GM18505 (cell line): ENCODE measurements around the gene SRP68.

ENCODE experiments used
- ATAC-seq: cut with Tn5 transposase; IDR thresholded peaks from one replicate; pipeline ENCODE4 v1.9.1; 2021; ENCODE audit not compliant: unreplicated experiment
- POLR2A ChIP-seq: IDR thresholded peaks from 4 replicates; pipeline ENCODE4 v1.6.1; 2011; ENCODE audit warnings: borderline replicate concordance; ENCODE audit not compliant: insufficient read depth, insufficient read length; ENCODE audit errors: extremely low read depth

SRP68 gene

DNA sequence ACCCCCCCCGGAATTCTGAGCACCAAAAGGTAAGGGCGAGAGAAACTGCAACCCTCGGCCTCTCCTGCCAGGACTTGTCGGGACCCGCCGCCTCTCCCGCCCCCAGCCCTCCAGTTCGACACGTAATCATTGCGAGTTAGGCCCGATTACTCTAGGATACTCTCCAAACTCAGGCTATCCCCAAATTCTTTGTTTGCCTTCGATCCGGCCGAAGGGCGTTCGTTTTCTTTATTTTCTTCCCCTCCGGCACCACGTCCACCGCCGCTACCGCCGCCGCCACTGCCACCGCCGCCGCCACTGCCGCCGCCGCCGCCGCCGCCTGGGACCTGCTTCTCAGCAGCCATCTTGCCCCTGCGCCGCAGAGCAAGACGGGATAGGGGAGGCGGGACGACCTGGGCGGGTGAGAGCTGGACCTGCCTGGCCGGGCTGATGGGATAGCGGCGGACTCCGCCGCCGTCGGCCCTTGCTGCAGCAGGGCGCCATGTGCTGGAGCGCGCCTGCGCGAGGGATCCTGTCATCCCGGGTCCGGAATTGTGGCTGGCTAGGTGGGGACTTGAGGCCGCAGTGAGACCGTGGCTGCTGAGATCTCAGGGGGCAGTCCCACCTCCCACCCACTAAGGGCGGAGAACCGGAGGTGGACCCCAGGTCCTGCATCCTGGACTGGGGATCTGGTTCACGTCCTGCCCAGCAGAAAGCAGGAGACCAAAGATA is at the start of gene SRP68:
Gene SRP68, minus strand, starts transcription at position 370 of the 711 bp plus-strand sequence. Its CDS starts 26 bp downstream, at position 344.
- TF ChIP-seq POLR2A: peak; percentile 89
- ATAC-seq: peak; percentile 82

DNA sequence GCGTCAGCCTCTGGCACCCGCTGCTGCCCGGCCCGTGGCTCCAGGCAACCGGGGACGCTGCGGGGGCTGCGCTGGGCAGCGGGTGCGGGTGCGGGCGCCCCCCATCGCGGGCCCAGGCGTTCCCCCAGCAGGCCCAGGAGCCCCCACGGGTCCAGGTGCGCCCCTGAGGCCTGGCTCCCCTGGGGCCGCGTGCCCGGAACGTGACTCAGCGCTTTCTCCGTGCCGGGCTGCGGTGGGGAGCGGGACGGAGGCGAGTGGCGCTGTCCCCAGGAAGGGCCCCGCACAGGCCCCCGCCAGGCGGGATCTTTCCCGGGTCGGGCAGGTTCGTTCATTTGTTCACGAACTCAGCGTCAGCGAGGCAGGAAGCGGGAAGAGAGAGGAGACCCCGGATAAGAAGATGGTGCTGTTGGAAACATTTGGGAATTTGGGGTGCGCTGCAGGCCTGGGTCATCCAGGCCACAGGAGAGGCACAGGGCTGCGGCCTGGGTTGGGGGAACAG is 49.7 kb upstream of the SRP68 start:
- no peak for ATAC-seq
- TF ChIP-seq POLR2A: no peak

DNA sequence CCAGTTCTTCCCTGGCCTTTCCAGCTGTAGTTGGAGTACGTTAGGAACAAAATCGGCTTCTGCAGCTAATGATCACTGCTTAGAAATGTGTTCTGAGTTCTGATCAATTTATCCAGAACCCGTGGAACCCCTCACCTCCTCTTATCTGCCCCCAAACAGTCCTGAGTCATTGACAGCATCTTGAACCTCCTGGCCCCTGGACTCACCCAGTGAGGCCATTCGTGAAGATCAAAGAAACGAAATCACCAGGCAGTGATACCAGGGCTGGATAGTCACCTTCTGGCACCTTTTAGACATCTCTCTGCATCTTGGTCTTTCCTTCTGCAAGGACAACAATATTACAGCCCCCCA is 48.3 kb upstream of the SRP68 start:
- no peak for ATAC-seq
- TF ChIP-seq POLR2A: no peak

DNA sequence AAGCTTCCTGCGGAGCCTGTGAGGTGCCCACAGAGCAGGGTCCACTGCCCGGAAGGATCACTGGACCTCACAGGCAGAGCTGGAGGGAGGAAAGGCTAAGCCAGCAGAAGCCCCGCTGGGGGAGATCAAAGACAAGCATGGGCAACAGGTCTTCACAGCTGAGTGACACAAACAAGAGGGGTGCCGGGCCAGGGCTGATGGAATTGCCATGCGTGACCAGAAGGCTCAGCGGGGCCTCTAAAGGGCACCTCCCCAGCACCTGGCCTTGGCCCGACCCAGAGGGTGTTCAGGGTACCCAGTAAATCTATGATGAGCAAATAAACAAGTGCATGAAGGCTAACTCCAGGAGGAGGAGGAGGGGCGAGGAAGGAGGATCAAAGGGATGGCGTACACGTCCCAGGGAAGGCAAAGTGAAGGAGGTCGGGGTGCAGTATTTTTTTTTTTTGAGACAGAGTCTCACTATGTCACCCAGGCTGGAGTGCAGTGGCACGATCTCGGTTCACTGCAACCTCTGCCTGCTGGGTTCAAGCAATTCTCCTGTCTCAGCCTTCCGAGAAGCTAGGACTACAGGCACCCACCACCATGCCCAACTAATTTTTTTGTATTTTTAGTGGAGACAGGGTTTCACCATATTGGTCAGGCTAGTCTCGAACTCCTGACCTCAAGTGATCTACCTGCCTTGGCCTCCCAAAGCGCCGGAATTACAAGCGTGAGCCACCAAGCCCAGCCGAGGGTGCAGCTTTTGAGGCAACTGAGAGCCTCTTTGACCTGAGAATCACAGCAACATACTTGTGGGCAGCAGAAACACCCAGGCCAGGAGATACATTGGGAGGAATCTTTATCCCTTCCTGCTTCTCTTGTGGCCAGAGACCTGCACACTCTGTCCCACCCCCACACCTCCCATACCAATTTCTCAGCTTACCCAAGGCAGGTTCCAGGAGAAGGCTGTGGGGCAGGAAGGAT is 47.4 kb upstream of the SRP68 start:
- TF ChIP-seq POLR2A: no peak
- ATAC-seq: no peak

DNA sequence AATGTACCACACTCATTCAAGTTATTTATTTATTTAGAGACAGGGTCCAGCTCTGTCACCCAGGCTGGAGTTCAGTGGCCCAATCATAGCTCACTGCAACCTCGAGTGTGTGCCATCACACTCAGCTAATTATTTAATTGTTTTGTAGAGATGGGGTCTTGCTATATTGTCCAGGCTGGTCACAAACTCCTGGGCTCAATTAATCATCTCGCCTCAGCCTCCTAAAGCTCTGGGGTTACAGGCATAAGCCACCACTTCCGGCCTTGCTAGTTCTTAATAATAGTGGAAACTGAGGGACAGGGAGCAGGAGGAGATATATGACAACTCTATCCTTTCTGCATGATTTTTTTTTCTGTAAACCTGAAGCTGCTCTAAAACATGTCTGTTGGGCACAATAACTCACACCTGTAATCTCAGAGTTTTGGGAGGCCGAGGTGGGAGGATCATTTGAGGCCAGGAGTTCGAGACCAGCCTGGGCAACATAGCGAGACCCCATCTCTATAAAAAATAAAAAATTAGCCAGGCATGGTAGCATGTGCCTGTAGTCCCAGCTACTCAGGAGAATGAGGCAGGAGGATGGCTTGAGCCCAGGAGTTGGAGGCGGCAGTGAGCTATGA is 42.9 kb upstream of the SRP68 start:
- ATAC-seq: no peak
- no peak for TF ChIP-seq POLR2A

DNA sequence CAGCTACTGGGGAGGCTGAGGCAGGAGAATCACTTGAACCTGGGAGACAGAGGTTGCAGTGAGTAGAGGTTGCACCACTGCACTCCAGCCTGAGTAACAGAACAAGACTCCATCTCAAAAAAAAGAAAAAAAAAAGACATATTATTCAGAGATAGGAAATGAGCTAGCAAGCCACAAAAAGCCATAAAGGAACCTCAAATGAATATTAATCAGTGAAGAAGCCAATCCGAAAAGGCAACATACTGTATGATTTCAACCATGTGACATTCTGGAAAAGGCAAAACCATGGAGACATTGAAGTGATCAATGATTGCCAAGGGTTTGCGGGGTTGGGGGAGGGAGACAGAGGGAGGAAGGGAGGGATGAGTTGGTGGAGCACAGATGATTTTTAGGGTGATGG is 39.6 kb upstream of the SRP68 start:
- no peak for ATAC-seq
- TF ChIP-seq POLR2A: no peak

DNA sequence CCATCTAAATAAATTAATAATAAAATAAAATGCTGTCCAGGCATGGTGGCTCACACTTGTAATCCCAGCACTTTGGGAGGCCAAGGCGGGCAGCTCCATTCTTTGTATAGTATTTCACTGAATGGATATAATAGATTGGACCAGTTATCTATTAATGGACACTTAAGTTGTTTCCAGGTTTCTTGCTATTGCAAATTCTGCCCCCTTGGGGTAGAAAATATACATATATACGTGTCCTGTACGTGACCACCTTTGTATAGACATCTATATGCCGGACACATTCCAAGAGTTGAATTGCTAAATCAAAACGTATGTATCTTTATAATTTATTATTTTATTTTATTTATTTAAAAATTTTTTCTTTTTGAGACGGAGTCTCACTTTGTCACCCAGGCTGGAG is 35.2 kb upstream of the SRP68 start:
- no peak for ATAC-seq
- no peak for TF ChIP-seq POLR2A

DNA sequence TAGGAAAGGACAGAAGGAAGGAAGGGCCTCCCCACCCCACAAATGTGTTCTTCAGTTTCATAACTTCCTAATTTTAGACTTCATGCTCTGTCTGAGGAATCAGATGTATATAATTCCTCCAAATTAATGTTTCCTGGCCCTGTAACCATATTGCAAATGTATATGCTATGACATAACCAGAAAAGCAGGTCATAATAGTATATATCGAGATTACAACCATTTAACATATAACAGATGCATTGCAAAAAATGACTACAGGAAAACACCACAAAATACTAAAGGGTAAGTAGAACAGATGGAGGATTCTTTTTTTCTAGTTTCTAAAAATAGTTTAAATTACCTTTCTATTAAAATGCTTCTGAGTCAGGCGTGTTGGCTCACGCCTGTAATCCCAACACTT is 34.4 kb upstream of the SRP68 start:
- ATAC-seq: no peak
- TF ChIP-seq POLR2A: no peak

DNA sequence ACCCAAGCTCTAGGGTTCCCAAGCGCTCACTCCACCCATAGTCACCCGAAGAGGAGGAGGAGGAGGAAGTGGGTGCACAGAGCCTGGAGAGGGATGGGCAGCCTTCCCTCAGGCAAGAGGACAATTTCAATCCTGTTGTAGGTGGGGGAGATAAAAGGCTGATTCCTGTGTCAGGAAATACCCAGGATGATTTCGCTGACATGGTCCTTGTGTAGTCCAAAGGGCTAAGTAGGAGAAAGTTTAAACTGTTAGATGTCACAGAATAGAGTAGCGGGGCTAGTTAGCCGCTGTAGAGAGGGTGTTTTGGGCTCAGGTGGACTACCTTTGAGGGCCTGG is 32.5 kb upstream of the SRP68 start:
- no peak for TF ChIP-seq POLR2A
- ATAC-seq: no peak

DNA sequence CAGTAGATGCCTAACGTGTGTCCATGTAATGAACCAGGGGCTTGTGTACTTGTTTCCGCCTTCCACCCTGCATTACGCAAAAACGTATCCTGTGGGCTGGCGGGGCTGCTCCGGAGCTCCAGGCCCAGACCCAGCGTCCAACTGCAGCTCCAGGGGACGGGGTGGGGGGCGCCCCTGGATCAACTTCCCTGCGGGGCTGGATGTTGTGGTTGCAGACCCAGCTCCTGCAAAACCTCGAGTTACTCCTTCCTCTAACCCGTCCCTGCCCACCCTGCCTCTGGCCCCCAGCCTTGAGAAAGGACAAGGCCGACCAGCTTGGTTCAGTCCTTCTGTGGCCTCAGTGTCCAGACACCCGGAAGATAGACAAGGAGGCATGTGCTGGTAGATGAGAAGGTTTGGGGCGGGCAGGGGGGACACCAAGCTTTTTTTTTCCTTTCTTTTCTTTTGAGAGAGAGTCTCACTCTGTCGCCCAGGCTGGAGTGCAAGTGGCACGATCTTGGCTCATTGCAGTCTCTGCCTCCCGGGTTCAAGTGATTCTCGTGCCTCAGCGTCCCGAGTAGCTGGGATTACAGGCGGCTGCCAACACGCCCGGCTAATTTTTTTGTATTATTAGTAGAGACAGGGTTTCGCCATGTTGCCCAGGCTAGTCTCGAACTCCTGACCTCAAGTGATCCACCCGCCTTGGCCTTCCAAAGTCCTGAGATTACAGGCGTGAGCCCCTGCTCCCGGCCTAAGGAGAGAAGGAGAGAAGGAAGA is 32.0 kb upstream of the SRP68 start:
- TF ChIP-seq POLR2A: no peak
- no peak for ATAC-seq

DNA sequence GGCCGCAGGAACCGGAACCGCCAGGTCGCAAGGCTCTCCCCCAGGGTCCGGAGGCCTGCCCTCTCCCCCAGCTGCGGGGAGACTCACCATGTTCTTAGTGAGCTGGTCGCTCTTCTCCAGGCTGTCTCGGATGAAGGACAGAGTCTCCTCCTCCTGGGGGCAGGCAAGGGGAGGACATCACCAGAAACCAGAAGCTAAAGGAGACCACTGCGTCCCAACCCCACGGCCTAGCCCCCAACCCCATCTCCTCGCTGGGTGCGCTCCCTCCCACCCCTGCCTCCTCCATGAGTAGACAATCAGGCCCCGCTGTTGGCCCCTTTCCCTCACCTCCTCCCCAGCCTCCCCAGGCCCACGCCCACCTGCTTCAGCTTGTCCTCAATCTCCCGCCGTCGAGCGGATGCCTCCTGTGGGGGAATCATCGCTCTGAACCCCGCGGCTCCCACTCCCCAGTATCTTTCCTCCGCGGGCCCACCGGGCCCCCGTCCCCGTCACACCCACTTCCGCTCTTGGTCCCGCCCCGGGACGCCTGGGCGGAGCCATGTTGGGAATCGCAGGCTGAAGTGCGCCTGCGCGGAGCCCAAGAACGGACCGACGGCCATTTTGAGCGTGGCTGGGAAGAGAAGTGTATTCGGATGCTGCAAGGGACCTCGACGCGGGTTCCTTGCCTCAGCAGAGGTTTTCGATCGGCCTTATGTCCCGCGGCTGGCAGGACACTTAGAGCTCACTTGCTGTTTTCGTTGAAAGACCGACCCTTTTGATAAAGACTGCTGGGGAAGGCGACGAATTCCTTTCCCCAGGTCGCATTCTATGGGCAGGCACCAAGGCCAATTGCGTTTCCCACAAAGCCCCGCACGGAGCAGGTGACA is 31.2 kb upstream of the SRP68 start, which contains the start of gene EXOC7:
Gene EXOC7, minus strand, starts transcription at position 514 of the 866 bp plus-strand sequence. Its CDS starts 95 bp downstream, at position 419.
- peak; percentile 87 for TF ChIP-seq POLR2A
- ATAC-seq: peak; percentile 71

DNA sequence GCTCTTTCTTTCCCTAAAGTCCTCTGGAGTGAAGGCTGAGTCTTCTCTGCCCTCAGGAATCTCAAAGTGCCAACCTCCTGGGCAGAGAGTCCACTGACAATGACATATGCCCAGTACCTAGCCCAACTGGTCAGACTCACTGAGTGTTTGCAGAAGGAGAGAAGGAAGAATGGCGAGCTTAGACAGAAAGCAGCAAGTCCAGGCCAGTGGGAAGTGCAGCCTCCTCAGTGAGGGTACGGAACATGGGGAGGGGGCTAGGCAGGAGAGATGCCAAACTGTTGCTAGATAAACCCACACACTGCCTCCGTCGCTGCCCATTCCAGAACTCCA is 30.6 kb upstream of the SRP68 start:
- TF ChIP-seq POLR2A: no peak
- ATAC-seq: no peak
